GDM1 (cell line): Measurements from ENCODE around the gene TRAF5.

Source experiments
- DNase-seq: peaks from one replicate; lab custom pipeline; 2025; lab: John Stamatoyannopoulos, UW

The TRAF5 gene

GRCh38 chr1:211420845-211421454 lies 94.3 kb downstream of the TRAF5 start:
- no peak for DNase-seq

DNA sequence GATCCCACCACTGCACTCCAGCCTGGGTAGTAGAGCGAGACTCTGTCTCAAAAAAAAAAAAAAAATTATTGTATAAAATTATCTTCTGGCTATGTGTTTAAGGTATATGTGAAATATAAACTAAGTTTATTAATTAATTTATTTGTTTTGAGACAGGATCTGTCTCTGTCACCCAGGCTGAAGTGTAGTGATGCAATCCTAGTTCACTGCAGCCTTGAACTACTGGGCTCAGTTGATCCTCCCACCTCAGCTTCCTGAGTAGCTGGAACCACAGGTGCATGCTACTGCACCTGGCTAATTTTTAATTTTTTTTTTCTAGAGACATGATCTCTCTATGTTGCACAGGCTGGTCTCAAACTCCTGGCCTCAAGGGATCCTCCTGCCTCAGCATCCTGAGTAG lies 97.4 kb downstream of the TRAF5 start:
- DNase-seq = no peak
